WTC11 (cell line): ENCODE data around the gene TDRD1.

Experiments
- E2F4 ChIP-seq: sonication (generic); formaldehyde crosslinking; IDR thresholded peaks from 2 replicates; pipeline ENCODE4 v1.8.1; 2022; ENCODE audit warnings: low read depth, mild to moderate bottlenecking, moderate library complexity, missing genetic modification reagents, borderline replicate concordance
- FOXJ3 ChIP-seq: sonication (generic); formaldehyde crosslinking; IDR thresholded peaks from 2 replicates; pipeline ENCODE4 v1.9.0; 2021; ENCODE audit warnings: missing genetic modification reagents, mild to moderate bottlenecking, borderline replicate concordance
- TF ChIP-seq, protein P1 (sequence below): fragments of 200-600 bp; IDR thresholded peaks from 2 replicates; pipeline ENCODE4 v1.8.0; 2022; ENCODE audit warnings: antibody characterized with exemption
- TF ChIP-seq, protein P2 (sequence below): sonication (generic); formaldehyde crosslinking; IDR thresholded peaks from 2 replicates; pipeline ENCODE4 v1.8.0; 2022; ENCODE audit warnings: missing genetic modification reagents

GRCh38 chr10:114202812-114203211, 23.7 kb downstream of the TDRD1 start:
- TF ChIP-seq, protein P1, sequence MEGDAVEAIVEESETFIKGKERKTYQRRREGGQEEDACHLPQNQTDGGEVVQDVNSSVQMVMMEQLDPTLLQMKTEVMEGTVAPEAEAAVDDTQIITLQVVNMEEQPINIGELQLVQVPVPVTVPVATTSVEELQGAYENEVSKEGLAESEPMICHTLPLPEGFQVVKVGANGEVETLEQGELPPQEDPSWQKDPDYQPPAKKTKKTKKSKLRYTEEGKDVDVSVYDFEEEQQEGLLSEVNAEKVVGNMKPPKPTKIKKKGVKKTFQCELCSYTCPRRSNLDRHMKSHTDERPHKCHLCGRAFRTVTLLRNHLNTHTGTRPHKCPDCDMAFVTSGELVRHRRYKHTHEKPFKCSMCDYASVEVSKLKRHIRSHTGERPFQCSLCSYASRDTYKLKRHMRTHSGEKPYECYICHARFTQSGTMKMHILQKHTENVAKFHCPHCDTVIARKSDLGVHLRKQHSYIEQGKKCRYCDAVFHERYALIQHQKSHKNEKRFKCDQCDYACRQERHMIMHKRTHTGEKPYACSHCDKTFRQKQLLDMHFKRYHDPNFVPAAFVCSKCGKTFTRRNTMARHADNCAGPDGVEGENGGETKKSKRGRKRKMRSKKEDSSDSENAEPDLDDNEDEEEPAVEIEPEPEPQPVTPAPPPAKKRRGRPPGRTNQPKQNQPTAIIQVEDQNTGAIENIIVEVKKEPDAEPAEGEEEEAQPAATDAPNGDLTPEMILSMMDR = no peak
- no peak for TF ChIP-seq E2F4 (CRISPR knock-in tag)
- TF ChIP-seq, protein P2, sequence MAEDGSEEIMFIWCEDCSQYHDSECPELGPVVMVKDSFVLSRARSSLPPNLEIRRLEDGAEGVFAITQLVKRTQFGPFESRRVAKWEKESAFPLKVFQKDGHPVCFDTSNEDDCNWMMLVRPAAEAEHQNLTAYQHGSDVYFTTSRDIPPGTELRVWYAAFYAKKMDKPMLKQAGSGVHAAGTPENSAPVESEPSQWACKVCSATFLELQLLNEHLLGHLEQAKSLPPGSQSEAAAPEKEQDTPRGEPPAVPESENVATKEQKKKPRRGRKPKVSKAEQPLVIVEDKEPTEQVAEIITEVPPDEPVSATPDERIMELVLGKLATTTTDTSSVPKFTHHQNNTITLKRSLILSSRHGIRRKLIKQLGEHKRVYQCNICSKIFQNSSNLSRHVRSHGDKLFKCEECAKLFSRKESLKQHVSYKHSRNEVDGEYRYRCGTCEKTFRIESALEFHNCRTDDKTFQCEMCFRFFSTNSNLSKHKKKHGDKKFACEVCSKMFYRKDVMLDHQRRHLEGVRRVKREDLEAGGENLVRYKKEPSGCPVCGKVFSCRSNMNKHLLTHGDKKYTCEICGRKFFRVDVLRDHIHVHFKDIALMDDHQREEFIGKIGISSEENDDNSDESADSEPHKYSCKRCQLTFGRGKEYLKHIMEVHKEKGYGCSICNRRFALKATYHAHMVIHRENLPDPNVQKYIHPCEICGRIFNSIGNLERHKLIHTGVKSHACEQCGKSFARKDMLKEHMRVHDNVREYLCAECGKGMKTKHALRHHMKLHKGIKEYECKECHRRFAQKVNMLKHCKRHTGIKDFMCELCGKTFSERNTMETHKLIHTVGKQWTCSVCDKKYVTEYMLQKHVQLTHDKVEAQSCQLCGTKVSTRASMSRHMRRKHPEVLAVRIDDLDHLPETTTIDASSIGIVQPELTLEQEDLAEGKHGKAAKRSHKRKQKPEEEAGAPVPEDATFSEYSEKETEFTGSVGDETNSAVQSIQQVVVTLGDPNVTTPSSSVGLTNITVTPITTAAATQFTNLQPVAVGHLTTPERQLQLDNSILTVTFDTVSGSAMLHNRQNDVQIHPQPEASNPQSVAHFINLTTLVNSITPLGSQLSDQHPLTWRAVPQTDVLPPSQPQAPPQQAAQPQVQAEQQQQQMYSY = no peak
- TF ChIP-seq FOXJ3 (CRISPR knock-in tag) = no peak
